ENCODE results near the gene MALAT1. TPM values are rescaled to one million over a fixed set of nuclear protein-coding genes. Genes with fewer than 3 reads are reported as not detected.

Gene MALAT1
- total RNA-seq, 1 donor from 2014 or later, result 6,276 TPM

- Mint-ChIP-seq H3K4me1 (ENCODE audit: unreplicated experiment) (peaks cover 27% of the 10 kb centered on the region), H3K9me3 (no peaks in the 10 kb centered on the region), H3K27me3 (no peaks in the 10 kb centered on the region), H3K36me3 (peaks cover 7% of the 10 kb centered on the region), H3K4me3 (peak overlapping the region; percentile 89), H3K27ac (no peak overlapping the region)
- no peak for DNase-seq (ENCODE audit: extremely low spot score, unreplicated experiment)
- TF ChIP-seq, protein P1, sequence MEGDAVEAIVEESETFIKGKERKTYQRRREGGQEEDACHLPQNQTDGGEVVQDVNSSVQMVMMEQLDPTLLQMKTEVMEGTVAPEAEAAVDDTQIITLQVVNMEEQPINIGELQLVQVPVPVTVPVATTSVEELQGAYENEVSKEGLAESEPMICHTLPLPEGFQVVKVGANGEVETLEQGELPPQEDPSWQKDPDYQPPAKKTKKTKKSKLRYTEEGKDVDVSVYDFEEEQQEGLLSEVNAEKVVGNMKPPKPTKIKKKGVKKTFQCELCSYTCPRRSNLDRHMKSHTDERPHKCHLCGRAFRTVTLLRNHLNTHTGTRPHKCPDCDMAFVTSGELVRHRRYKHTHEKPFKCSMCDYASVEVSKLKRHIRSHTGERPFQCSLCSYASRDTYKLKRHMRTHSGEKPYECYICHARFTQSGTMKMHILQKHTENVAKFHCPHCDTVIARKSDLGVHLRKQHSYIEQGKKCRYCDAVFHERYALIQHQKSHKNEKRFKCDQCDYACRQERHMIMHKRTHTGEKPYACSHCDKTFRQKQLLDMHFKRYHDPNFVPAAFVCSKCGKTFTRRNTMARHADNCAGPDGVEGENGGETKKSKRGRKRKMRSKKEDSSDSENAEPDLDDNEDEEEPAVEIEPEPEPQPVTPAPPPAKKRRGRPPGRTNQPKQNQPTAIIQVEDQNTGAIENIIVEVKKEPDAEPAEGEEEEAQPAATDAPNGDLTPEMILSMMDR (conservative IDR thresholded peaks at IDR 0.05), result no peak
These were observed 27.9 kb downstream of the MALAT1 start for GRCh38 chr11:65526744-65527143.

GRCh38 chr11:65528819-65529350 is 30.0 kb downstream of the MALAT1 start:
- peak overlapping the region; percentile 32 for H3K27ac Mint-ChIP-seq
- no peaks in the 10 kb centered on the region for H3K9me3 Mint-ChIP-seq
- peaks cover 13% of the 10 kb centered on the region for H3K4me1 Mint-ChIP-seq (ENCODE audit: unreplicated experiment)
- H3K4me3 Mint-ChIP-seq, result peak overlapping the region; percentile 27
- H3K36me3 Mint-ChIP-seq, result peaks cover 7% of the 10 kb centered on the region
- DNase-seq (ENCODE audit: extremely low spot score, unreplicated experiment), result no peak
- TF ChIP-seq, protein P1 (conservative IDR thresholded peaks at IDR 0.05), result no peak
- H3K27me3 Mint-ChIP-seq, result no peaks in the 10 kb centered on the region

GRCh38 chr11:65529475-65530156 is 30.8 kb downstream of the MALAT1 start:
- Mint-ChIP-seq H3K36me3 (peaks cover 11% of the 10 kb centered on the region), H3K27me3 (no peaks in the 10 kb centered on the region), H3K4me1 (ENCODE audit: unreplicated experiment) (peaks cover 8% of the 10 kb centered on the region), H3K27ac (no peak overlapping the region), H3K9me3 (no peaks in the 10 kb centered on the region), H3K4me3 (no peak overlapping the region)
- TF ChIP-seq, protein P1 (conservative IDR thresholded peaks at IDR 0.05), result no peak
- no peak for DNase-seq (ENCODE audit: extremely low spot score, unreplicated experiment)

DNA sequence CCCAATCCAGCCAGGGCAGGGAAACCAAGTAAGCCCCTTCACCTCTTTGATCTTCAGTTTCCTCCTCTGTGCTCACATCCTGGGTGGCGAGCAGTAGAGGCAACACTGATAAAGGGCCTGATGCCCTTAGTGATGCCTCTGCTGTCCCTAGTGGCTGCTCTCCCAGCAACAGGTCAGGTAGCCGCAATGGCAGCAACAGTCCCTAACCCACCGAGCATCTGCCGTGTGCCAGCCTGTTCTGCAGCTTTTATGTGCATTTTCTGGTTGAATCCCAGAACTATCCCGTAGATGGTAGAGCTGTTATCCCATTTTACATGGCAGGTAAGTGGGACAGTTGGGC is 31.3 kb downstream of the MALAT1 start:
- peak overlapping the region; percentile 31 for H3K4me3 Mint-ChIP-seq
- no peaks in the 10 kb centered on the region for H3K27me3 Mint-ChIP-seq
- H3K4me1 Mint-ChIP-seq (ENCODE audit: unreplicated experiment), result peaks cover 7% of the 10 kb centered on the region
- H3K36me3 Mint-ChIP-seq, result peaks cover 13% of the 10 kb centered on the region
- no peak for DNase-seq (ENCODE audit: extremely low spot score, unreplicated experiment)
- no peak overlapping the region for H3K27ac Mint-ChIP-seq
- TF ChIP-seq, protein P1 (conservative IDR thresholded peaks at IDR 0.05), result peak; percentile 63
- H3K9me3 Mint-ChIP-seq, result no peaks in the 10 kb centered on the region

DNA sequence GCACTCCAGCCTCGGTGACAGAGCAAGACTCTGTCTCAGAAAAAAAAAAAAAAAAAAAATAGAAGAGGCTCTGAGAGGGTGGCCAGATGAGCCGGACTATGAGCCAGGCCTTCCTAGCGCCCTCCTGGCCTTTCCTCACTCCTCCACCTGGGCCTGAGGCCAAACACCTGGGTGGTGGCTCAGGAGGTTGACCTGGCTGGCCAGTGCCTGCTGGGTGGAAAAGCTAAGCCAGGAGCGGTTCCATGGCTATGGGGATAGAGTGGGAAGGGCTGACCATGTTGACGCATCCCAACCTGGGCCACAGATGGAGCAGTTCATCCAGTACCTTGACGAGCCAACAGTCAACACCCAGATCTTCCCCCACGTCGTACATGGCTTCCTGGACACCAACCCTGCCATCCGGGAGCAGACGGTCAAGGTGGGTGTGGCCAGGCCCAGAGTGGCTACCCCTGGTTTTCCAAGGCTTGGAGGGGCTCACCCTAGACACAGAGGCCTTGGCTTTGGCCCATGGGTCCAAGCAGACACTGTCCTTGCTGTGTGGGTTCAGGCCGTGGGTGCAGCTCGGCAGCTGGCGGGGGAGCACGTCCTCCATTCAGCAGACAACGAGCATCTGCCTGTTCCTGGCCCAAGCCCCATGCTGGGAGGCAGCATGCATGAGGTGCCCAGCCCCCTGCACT is 33.7 kb downstream of the MALAT1 start:
- TF ChIP-seq, protein P1 (conservative IDR thresholded peaks at IDR 0.05), result no peak
- Mint-ChIP-seq H3K4me1 (ENCODE audit: unreplicated experiment) (peaks cover 4% of the 10 kb centered on the region), H3K9me3 (no peaks in the 10 kb centered on the region), H3K4me3 (no peak overlapping the region), H3K36me3 (peaks cover 13% of the 10 kb centered on the region), H3K27ac (no peak overlapping the region), H3K27me3 (no peaks in the 10 kb centered on the region)
- DNase-seq (ENCODE audit: extremely low spot score, unreplicated experiment), result no peak

Data from type B pancreatic cell (in vitro differentiated cells).